Panc1 (cell line): ENCODE measurements around the gene ADAMTS18. TPM values are rescaled to one million over a fixed set of nuclear protein-coding genes. Genes with fewer than 3 reads are reported as not detected.
A peak's percentile ranks its signal among the peaks of the same experiment; 100 is the strongest.

Source experiments
- ATAC-seq: fragments of 200-7000 bp; cut with Tn5 transposase; 2 replicates; pipeline ENCODE4 v1.9.1; 2020; ENCODE audit warnings: mild to moderate bottlenecking, moderate library complexity
- BruUV-seq: library from RNA; stranded (reverse); fragments of 400-500 nt; replicated peaks from 2 replicates; lab custom pipeline; 2021; lab: Mats Ljungman, UMichigan
- CTCF ChIA-PET: fragments of 300-600 bp; sonication (Branson Sonifier 250); formaldehyde crosslinking; loops from one replicate; lab custom pipeline; 2022; ENCODE audit warnings: antibody characterized with exemption; lab: Charles Lee
- POLR2A ChIA-PET: fragments of 300-600 bp; sonication (Branson Sonifier 250); formaldehyde crosslinking; loops from one replicate; lab custom pipeline; 2022; ENCODE audit warnings: antibody characterized with exemption; lab: Charles Lee
- DNase-seq: peaks from one replicate; pipeline ENCODE4 v3.0.0-alpha.2; 2010; ENCODE audit warnings: low read depth, low spot score
- H3K27ac ChIP-seq: 2 replicates; pipeline ENCODE4 v1.5.1; 2011; ENCODE audit warnings: mild to moderate bottlenecking, low read length, inconsistent platforms
- H3K27me3 ChIP-seq: fragments of 200-500 bp; sonication (Bioruptor generic); 2 replicates; pipeline ENCODE4 v1.6.0; 2014; ENCODE audit warnings: low read length, inconsistent platforms; ENCODE audit not compliant: control insufficient read depth, insufficient read depth
- H3K36me3 ChIP-seq: fragments of 200-500 bp; sonication (Bioruptor generic); 2 replicates; pipeline ENCODE4 v1.5.1; 2014; ENCODE audit warnings: inconsistent platforms, mild to moderate bottlenecking, low read length, moderate library complexity; ENCODE audit not compliant: control insufficient read depth, insufficient read depth
- H3K4me1 ChIP-seq: 2 replicates; pipeline ENCODE4 v1.5.1; 2011; ENCODE audit warnings: inconsistent platforms, mild to moderate bottlenecking, low read length, moderate library complexity; ENCODE audit not compliant: control insufficient read depth, insufficient read depth
- H3K4me3 ChIP-seq, 2 experiments: 2 replicates each; pipeline ENCODE4 v1.5.1; 2011 to 2012; ENCODE audit warnings: low read depth in 2 of 2, low read length in 2 of 2, mild to moderate bottlenecking in 2 of 2, inconsistent platforms in 1 of 2, moderate library complexity in 1 of 2
- H3K9me3 ChIP-seq: fragments of 200-500 bp; sonication (Bioruptor generic); 2 replicates; pipeline ENCODE4 v1.5.1; 2014; ENCODE audit warnings: low read depth, mild to moderate bottlenecking, inconsistent platforms, low read length, moderate library complexity; ENCODE audit not compliant: control insufficient read depth, insufficient read depth
- POLR2AphosphoS5 ChIP-seq: IDR thresholded peaks from 2 replicates; pipeline ENCODE4 v1.6.1; 2012; ENCODE audit warnings: mild to moderate bottlenecking, low read depth, low read length, moderate library complexity
- SIN3A ChIP-seq: IDR thresholded peaks from 2 replicates; pipeline ENCODE4 v1.6.1; 2012; ENCODE audit warnings: low read depth, mild to moderate bottlenecking, low read length, moderate library complexity, borderline replicate concordance; ENCODE audit not compliant: insufficient read depth
- TCF7L2 ChIP-seq: IDR thresholded peaks from 2 replicates; pipeline ENCODE4 v1.6.1; 2011; ENCODE audit warnings: mild to moderate bottlenecking, low read depth, low read length, inconsistent platforms
- in situ Hi-C: cut with HindIII; loops from 2 replicates; pipeline ENCODE4 v1.10.0; 2016; ENCODE audit warnings: low sequenced_read_pairs, low pct_unique_long_range_greater_than_20kb
- intact Hi-C: fragments of 100-400 bp; cut with micrococcal nuclease; formaldehyde crosslinking; loops from one replicate; pipeline ENCODE4 v1.10.0; 2022; ENCODE audit not compliant: unreplicated experiment
- total RNA-seq: library from RNA; stranded (reverse); gene quantifications from one replicate; pipeline ENCODE4 v1.2.1, GENCODE V29; 2021; ENCODE audit not compliant: unreplicated experiment
- TF ChIP-seq, protein P1 (sequence below): fragments of 450-650 bp; IDR thresholded peaks from 2 replicates; pipeline ENCODE4 v1.5.1; 2017; ENCODE audit warnings: mild to moderate bottlenecking
- TF ChIP-seq, protein P2 (sequence below), 2 experiments: IDR thresholded peaks; 2 replicates each; pipeline ENCODE4 v1.6.1; 2011 to 2012; ENCODE audit warnings: low read depth in 2 of 2, control low read depth in 1 of 2, low read length in 1 of 2, mild to moderate bottlenecking in 1 of 2, moderate library complexity in 1 of 2; ENCODE audit not compliant: insufficient read depth in 1 of 2

Gene ADAMTS18
- total RNA-seq, 1 experiment from 2014 or later, result not detected

DNA sequence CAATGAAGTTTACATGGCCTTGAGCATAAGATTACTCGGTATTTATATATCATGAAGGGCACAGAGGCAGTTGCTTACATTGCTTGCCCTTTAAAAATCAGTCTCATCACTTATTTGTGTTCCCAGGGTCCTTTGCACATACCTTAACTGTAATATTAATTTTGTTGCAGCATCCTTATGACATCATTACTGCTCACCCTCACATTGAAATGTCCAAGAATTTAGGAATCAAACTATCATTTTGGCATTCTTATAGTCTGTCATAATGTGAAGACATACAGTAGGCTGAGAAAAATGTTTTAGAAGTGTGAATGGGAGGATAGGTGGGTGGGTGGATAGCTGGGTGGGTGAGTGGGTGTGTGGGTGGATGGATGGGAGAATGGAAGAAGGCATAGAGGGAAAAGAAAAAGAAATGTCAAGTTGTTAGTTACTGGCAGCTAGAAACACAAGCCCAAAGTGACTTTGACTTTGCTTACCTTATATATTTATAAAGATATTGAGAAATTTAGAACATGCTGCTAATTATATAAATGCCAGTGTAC, 17.8 kb downstream of the ADAMTS18 start:
- no TSS peak for BruUV-seq
- in situ Hi-C loops, result no loop called here
- TF ChIP-seq TCF7L2, result no peak
- ATAC-seq, result no peak
- H3K9me3 ChIP-seq, result no peaks in the 10 kb centered on the region
- H3K4me3 ChIP-seq, result no peak overlapping the region
- ChIA-PET POLR2A (no interaction called here), CTCF (no interaction called here)
- no peaks in the 10 kb centered on the region for H3K36me3 ChIP-seq
- peaks cover 10% of the 10 kb centered on the region for H3K4me1 ChIP-seq
- intact Hi-C loops, result no loop called here
- no peak for DNase-seq
- H3K27ac ChIP-seq, result no peak overlapping the region; the same call in 1 of the 2 replicates
- H3K27me3 ChIP-seq, result no peaks in the 10 kb centered on the region

DNA sequence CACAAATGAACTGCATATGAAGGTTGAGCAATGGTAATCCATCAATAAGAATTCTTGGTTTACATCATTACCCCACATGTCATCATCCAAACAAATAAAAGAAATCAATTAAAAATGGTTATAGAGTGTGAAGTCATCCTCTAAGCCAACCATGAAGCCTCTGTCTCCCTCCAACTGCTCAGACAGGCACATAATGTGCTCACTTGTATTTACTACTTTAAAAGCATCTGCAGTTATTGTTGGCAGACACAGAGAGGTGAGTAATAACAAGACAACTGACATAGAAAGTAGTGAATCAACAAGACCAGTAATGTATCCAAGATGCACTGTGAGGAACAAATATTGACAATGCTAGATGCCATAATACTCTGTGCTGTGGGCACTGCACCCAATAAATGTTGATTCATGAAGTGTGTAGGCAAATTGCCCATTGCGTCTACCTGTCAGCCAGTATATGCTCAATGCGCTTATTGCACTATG, 20.0 kb downstream of the ADAMTS18 start:
- ChIA-PET CTCF (no interaction called here), POLR2A (interaction anchor here (0.7 kb wide), 1 partner anchor 150 kb away, joined by 5 read pairs; no protein-coding TSS in a partner anchor)
- Histone ChIP-seq H3K27me3 (no peaks in the 10 kb centered on the region), H3K9me3 (no peaks in the 10 kb centered on the region), H3K4me1 (peaks cover 10% of the 10 kb centered on the region), H3K27ac (peak overlapping the region; percentile 69; the same call in 1 of the 2 replicates), H3K4me3 (no peak overlapping the region), H3K36me3 (no peaks in the 10 kb centered on the region)
- in situ Hi-C loops, result no loop called here
- BruUV-seq, result no TSS peak
- DNase-seq (peak; percentile 93), ATAC-seq (peak; percentile 98)
- TF ChIP-seq TCF7L2 (peak; percentile 72), SIN3A (0 out of 2 replicates have a peak, but pooled peaks have one; percentile 67), POLR2AphosphoS5 (peak; percentile 93)
- TF ChIP-seq, protein P1, sequence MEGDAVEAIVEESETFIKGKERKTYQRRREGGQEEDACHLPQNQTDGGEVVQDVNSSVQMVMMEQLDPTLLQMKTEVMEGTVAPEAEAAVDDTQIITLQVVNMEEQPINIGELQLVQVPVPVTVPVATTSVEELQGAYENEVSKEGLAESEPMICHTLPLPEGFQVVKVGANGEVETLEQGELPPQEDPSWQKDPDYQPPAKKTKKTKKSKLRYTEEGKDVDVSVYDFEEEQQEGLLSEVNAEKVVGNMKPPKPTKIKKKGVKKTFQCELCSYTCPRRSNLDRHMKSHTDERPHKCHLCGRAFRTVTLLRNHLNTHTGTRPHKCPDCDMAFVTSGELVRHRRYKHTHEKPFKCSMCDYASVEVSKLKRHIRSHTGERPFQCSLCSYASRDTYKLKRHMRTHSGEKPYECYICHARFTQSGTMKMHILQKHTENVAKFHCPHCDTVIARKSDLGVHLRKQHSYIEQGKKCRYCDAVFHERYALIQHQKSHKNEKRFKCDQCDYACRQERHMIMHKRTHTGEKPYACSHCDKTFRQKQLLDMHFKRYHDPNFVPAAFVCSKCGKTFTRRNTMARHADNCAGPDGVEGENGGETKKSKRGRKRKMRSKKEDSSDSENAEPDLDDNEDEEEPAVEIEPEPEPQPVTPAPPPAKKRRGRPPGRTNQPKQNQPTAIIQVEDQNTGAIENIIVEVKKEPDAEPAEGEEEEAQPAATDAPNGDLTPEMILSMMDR, result no peak
- TF ChIP-seq, protein P2, sequence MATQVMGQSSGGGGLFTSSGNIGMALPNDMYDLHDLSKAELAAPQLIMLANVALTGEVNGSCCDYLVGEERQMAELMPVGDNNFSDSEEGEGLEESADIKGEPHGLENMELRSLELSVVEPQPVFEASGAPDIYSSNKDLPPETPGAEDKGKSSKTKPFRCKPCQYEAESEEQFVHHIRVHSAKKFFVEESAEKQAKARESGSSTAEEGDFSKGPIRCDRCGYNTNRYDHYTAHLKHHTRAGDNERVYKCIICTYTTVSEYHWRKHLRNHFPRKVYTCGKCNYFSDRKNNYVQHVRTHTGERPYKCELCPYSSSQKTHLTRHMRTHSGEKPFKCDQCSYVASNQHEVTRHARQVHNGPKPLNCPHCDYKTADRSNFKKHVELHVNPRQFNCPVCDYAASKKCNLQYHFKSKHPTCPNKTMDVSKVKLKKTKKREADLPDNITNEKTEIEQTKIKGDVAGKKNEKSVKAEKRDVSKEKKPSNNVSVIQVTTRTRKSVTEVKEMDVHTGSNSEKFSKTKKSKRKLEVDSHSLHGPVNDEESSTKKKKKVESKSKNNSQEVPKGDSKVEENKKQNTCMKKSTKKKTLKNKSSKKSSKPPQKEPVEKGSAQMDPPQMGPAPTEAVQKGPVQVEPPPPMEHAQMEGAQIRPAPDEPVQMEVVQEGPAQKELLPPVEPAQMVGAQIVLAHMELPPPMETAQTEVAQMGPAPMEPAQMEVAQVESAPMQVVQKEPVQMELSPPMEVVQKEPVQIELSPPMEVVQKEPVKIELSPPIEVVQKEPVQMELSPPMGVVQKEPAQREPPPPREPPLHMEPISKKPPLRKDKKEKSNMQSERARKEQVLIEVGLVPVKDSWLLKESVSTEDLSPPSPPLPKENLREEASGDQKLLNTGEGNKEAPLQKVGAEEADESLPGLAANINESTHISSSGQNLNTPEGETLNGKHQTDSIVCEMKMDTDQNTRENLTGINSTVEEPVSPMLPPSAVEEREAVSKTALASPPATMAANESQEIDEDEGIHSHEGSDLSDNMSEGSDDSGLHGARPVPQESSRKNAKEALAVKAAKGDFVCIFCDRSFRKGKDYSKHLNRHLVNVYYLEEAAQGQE (IDR thresholded peaks at IDR 0.05; ENCODE audit: insufficient read depth in 1 of 2, low read depth in 2 of 2, low read length in 1 of 2), result no peak
- intact Hi-C loops, result no loop called here

DNA sequence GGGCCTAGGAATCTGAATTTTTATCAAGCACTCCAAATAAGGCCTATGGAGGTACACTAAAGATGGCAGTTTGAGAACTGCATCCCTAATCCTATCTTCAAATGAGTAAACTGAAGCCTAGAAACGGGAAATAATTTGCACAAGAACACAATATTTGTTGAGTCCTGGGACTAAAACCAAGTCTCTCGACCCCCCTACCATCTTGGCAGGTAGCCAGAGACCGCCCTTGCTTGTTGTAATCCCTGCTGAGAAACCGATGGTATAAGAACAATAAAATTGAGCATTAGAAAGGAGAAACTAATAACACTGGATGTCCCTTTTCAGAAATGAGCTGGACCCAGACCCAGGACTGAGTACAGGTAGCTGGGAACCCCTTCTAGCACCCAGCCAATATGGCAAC, 24.4 kb downstream of the ADAMTS18 start:
- H3K36me3 ChIP-seq, result no peaks in the 10 kb centered on the region
- ATAC-seq (no peak), DNase-seq (no peak)
- in situ Hi-C loops, result no loop called here
- no peak for TF ChIP-seq SIN3A
- no peak for TF ChIP-seq TCF7L2
- no peak for TF ChIP-seq POLR2AphosphoS5
- TF ChIP-seq, protein P2 (IDR thresholded peaks at IDR 0.05; ENCODE audit: insufficient read depth in 1 of 2, low read depth in 2 of 2, low read length in 1 of 2), result no peak
- TF ChIP-seq, protein P1, result no peak
- POLR2A ChIA-PET, result no interaction called here
- BruUV-seq, result no TSS peak
- CTCF ChIA-PET, result no interaction called here
- no peak overlapping the region for H3K4me3 ChIP-seq
- peak overlapping the region; percentile 17; the same call in 1 of the 2 replicates for H3K27ac ChIP-seq
- H3K9me3 ChIP-seq, result peaks cover 5% of the 10 kb centered on the region; the same call in 1 of the 2 replicates
- H3K27me3 ChIP-seq, result no peaks in the 10 kb centered on the region
- peaks cover 10% of the 10 kb centered on the region for H3K4me1 ChIP-seq
- intact Hi-C loops, result no loop called here
